HG03469 (cell line): ENCODE measurements around the gene IL3RA.
"Not testable (repeated sequence)": the region's sequence is repeated elsewhere in the genome, so short reads cannot be mapped to it uniquely, and the experiment has no call there.

Source experiments
- ATAC-seq: cut with Tn5 transposase; IDR thresholded peaks from one replicate; pipeline ENCODE4 v1.9.1; 2021; ENCODE audit warnings: mild to moderate bottlenecking, moderate library complexity, moderate number of reproducible peaks; ENCODE audit not compliant: unreplicated experiment

IL3RA gene

DNA sequence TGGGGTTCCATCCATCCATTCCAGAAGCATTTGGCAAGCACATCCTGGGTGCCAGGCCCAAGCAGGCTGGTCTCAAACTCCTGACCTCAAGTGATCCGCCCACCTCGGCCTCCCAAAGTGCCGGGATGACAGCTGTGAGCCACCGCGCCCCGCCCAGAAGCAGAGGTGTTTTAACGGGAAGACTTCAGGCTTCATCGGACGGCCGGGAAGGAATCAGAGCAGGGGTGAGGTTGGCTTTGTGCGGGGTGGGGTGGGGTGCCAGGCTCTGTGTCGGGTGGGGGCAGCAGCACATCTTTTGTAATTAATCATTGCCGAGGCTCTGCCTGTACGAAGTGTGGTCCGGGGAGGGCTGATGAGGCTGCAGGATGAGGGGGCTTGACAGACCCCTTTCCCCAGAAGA is 60.4 kb downstream of the IL3RA start:
- no peak for ATAC-seq

DNA sequence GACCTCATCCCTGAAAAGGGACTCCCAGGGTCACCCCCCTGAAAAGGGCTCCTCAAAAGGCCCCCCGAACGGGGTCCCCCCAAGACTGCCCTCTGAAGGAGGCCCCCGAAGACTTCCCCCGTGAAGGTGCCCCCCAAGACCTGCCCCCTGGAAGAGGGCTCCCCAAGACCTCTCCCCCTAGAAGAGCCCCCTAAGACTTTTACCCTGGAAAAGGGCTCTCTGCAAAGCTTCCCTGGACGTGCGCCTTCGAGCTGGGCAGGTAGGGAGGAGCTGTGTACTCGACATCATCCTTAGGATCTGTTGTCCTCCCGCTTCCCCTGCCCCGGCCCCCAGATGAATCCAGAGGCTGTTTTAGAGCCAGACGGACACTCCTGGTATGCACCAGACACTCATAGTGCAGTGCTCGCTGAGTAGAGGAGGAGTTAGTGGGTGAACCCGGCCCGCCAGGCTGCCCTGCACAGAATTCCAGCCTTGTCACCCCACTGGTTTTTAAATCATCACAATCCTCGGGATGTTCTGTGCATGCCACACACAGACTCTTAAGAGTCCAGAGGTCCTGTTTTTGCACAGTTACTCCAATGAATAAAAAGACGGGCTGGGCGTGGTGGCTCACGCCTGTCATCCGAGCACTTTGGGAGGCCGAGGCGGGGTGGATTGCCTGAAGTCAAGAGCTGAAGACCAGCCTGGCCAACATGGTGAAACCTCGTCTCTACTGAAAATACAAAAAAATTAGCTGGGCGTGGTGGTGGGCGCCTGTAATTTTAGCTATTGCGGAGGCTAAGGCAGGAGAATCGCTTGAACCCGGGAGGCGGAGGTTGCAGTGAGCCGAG is 61.1 kb downstream of the IL3RA start:
- no peak for ATAC-seq

DNA sequence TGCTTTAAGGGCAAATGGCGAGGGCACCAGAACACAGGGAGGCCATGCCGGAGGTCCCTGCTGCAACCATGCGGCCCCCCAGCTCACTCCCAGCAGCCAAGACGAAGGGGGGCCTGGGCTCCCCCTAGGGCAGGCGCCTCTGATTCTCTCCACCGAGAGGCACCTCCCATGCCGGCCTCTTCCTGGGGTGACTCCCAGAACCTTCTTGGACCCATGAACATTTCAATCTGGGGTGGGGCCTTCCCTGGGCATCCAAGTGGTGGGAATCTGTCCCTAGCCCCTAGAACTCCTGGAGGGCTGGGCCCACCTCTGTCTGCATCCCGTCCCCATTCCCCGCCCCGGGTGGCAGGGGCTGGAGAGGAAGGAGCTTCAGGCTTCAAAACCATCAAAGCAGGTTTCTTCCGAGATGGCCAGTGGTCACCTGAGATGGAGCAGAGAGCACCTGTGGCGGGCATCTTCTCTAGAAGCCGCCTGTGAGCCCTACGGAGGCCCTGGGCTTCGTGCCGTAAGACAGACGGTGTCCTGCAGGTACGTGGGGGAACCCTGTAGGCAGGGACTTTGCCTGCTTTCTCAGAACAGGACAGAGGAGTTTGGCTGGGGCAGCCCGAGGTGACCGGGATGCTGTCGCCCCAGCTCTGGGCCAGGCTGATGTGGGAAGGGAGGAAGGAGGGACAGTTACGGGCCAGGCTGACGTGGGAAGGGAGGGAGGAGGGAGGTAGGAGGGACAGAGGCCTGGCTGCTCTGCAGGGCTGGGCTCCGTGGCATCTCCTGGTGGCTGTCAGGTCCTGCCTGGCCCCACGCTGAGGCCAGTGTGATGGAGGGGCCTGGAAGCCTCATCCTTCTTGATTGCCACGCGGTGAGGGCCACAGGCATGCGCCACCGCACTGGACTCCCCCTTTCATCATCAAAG is 62.1 kb downstream of the IL3RA start:
- no peak for ATAC-seq

DNA sequence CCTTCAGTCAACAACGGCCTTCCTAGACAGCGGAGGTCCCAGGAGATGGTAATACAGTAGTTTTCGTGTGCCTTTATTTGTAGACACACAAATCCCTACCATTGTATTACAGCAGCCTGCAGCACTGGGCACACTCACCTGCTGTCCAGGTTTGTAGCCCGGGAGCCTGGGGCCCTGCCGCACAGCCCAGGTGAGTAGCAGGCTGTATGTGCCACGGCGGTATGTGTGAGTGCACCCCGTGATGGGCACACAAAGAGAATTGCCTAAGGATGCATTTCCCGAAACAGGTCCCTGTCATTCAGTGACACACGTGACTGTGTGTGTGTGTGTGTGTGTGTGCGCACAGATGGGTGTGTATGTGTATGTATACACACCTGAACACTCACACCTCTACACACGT is 63.5 kb downstream of the IL3RA start:
- ATAC-seq: no peak

DNA sequence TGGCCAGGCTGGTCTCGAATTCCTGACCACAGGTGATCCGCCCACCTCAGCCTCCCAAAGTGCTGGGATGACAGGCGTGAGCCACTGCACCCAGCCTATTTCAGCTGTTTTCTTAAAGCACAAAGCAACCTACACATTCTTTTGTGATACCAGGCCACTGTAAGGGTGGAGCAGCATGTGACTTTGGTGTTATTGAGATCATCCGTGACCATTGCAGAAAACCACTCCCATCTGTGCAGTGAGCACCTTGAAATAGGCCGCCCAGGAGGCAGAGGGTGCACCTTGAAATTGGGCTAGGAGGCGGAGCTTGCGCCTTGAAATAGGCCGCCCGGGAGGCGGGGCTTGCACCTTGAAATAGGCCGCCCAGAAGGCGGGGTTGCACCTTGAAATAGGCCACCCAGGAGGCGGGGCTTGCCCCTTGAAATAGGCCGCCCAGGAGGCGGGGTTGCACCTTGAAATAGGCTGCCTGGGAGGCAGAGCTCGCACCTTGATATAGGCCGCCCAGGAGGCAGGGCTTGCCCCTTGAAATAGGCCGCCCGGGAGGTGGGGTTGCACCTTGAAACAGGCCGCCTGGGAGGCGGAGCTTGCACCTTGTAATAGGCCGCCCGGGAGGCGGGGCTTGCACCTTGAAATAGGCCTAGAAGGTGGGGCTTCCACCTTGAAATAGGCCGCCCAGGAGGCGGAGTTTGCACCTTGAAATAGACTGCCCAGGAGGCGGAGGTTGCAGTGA is 64.3 kb downstream of the IL3RA start:
- no peak for ATAC-seq

DNA sequence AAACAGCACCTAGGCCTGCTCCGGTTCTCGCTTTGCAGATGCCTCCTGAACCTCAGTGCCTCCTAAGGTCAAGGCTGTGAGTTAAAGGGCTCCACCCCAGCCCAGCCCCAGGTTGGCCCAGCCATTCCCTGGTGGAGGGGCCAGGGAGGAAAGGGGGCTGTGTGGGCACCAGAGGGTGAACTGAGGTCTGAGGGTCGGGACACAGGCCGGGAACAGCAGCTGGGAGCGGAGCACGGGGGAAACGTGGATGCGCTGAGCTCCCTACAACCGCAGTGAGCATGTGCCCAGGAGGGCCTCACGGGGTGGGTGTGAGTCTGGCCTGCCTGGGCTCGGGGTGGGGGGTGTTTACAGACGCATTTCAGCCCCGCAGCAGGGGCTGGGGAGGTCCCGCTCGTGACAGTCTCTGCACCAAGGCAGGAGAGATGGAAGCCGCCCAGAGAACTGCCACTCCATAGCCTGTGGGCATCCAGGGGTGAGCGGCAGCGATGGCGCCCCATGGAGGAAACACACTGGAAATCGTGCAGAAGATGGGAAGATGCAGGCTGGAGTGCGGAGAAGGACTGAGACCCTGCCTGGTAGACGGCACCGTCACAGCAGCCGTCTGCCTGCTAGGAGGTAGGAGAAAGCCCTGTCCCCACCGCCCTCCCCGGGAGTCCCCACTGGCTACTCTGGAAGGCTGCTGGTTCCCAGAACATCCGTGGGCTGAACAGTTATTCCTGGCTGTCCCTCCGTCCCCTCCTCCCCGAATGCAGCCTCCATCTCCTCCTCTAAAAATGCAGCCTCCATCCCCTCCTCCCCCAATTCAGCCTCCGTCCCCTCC is 65.2 kb downstream of the IL3RA start:
- no peak for ATAC-seq

DNA sequence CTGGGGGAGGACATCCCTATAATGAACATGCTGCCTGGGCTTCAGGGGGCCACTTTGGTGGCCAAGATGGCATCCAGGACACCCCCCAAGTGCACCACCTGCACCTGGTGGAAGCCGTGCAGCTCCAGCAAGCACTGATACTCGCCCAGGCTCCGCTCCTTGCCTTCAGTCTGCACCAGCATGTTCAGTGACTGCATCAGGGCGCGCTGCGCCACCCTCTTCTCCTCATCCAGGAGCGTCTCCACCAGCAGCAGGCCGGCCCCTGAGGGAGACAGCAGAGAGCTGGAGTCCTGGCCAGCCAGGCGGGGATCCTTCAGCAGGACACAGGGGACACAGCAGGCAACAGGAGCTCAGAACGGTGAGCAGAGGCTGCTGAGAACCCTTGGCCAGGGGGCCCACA is 66.6 kb downstream of the IL3RA start:
- no peak for ATAC-seq

DNA sequence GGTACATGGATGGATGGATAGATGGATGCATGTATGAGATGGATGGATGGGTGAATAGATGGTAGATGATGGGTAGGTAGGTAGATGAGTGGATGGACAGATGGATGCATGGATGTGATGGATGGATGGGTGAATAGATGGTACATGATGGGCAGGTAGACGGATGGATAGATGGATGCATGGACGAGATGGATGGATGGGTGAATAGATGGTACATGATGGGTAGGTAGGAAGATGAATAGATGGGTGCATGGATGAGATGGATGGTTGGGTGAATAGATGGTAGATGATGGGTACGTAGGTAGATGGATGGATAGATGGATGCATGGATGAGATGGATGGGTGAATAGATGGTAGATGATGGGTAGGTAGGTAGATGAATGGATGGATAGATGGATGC is 67.3 kb downstream of the IL3RA start:
- ATAC-seq: not testable (repeated sequence)

DNA sequence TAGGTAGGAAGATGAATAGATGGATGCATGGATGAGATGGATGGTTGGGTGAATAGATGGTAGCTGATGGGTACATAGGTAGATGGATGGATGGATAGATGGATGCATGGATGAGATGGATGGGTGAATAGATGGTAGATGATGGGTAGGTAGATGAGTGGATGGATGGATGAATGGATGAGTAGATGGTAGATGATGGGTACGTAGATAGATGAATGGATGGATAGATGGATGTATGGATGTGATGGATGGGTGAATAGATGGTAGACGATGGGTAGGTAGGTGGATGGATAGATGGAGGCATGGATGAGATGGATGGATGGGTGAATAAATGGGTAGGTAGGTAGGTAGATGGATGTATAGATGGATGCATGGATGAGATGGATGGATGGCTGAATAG is 69.2 kb downstream of the IL3RA start:
- not testable (repeated sequence) for ATAC-seq

DNA sequence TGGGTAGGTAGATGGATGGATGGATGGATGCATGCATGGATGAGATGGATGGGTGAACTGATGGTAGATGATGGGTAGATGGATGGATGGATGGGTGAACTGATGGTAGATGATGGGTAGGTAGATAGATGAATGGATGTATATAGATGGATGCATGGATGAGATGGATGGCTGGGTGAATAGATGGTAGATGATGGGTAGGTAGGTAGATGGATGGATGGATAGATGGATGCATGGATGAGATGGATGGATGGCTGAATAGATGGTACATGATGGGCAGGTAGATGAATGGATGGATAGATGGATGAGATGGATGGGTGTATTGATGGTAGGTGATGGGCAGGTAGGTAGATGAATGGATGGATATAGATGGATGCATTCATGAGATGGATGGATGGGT is 70.5 kb downstream of the IL3RA start:
- ATAC-seq: no peak

DNA sequence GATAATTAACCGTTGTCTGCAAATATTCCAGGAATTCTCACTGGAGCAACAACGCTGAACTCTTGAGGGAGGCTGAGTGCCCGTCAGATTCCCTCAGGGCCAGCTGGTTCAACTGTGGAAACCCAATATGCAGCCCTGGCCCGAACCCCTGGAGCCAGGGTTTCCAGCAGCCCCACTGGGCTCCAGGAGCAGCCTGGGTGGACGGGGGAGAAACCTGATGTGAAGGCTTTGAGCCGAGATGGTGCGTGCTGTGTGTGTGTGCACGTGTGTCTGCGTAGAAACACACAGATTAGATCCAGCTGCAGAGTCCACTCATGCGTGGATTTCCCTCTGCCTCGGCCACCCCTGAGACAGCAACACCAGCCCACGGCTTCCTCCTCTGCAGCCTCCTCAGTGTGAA is 74.7 kb downstream of the IL3RA start:
- no peak for ATAC-seq

DNA sequence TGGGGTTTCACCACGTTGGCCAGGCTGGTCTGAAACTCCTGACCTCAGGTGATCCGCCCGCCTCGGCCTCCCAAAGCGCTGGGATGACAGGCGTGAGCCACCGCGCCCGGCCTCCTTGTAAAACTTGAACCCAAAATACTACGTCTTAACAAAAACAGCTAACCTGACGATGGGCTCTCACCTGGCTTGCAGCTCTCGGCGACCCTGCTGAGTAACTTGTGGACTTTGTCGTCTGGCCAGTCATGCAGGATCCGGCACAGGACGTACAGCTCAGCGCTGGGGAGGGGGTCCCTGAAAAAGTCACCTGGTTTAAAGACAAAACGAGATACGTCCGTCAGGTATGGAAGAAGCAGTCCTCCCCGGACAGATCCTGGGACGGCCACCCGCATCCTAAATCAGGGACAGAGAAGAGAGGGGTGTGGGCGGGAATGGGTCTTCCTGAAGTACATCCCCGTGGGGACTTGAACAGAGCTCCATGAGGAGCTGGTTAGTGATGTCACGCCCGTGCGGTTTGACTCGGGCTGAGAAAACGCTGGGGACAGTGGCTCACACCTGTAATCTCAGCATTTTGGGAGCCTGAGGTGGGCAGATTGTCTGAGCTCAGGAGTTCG is 76.1 kb downstream of the IL3RA start:
- ATAC-seq: no peak

DNA sequence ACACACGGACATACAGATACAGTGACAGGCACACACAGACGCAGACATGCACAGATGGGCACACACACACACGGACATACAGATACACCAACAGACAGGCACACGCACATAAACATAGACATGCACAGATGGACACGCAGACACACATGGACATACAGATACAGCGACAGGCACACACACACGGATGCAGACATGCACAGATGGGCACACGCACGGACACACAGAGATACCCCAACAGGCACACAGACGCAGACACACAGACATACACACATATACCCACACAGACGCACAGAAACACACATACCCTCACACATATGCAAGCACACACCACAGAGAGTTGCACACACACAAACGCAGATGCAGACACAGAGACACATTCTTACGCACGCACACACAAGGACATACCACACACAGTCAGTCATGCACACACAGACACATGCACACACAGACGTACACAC is 79.8 kb downstream of the IL3RA start:
- ATAC-seq: no peak

DNA sequence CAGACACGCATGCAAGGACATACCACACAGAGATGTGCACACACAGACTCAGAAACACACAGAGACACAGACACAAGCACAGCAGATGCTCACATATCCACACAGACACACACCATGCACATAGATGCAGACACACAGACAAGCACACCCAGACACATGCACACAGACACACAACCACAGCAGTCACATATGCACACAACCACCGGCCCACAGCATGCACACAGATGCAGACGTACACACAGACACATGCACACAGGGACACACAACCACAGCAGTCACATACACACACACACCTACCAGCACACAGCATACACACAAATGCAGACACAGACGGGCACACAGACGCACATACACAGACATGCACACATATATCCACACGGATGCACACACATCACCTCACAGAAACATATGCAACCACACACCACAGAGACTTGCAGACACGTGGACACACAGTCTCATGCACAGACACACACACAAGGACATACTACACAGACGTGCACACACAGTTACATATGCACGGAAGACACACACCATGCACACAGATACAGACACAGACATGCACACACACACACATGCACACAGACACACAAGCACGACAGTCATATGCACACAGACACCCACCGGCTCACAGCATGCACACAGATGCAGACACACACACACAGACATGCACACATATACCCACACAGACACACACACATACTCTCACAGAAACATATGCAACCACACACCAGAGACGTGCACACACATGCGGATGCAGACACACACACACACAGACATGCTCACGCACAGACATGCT is 80.6 kb downstream of the IL3RA start:
- ATAC-seq: no peak

DNA sequence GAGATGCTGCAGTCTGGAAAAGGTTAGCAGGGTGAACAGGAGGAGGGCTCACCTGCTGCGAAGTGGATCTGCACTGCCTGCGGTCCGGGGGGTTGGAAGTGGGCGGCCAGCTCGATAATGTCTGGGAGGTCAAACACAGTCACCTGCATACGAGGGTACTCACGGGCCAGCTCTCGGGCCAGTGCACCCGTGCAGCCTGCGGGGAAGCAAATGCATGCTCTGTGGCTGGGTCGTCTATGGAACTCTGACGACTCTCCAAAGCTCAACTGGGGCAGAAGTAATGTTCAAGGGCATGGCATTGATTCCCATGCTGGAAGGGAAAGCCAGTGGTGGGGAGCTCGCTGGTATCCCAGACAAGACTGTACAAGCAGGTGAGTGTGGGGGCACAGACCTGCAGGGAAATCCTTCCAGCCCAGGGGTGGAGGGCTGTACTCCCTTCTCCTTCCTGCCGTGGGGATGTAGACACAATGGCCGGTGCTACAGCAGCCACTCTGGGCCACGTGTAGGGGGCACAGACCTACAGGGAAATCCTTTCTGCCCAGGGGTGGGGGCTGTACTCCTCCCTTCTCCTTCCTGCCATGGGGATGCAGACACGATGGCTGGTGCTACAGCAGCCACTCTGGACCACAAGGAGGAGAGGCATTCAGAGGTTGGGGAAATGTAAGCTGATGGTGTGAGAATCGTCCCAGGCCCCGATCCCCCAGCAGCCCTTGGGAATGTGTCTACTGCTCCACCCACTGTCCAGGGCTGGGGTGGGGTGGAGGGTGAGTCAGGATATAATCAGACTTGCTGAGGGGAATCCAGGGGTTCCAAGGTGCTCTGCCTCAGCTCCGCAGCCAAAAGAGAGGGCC is 81.6 kb downstream of the IL3RA start:
- ATAC-seq: no peak

DNA sequence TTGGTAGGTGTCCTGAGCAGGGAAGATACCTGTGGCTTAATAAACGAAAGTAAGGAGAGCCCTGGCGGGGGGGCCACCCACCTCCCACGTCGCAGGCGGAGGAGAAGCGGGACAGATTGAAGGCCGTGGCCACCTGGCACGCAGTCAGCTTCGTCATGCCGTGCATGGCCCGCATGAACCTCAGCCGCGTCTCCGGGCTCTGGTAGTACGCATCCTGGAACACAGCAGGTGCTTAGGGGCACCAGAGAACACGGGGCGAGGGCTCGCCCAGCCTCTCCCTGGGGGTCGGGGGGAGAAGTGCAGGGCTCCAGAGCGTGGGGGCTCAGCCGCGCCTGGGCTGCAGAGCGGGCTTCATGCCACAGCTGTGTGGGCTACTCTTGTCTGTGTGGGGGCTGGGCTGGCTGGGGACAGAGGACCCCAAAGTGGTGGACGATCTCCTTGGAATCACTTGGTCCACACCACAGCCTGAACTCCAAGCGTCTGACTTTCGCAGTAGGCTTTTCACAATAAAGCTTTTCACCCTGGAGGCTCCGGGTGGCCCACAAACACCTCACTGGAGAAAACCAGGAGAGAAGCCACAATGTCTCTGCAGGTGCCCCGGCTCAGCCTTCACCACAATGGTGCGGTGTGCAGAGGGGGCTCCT is 82.4 kb downstream of the IL3RA start:
- ATAC-seq: no peak

DNA sequence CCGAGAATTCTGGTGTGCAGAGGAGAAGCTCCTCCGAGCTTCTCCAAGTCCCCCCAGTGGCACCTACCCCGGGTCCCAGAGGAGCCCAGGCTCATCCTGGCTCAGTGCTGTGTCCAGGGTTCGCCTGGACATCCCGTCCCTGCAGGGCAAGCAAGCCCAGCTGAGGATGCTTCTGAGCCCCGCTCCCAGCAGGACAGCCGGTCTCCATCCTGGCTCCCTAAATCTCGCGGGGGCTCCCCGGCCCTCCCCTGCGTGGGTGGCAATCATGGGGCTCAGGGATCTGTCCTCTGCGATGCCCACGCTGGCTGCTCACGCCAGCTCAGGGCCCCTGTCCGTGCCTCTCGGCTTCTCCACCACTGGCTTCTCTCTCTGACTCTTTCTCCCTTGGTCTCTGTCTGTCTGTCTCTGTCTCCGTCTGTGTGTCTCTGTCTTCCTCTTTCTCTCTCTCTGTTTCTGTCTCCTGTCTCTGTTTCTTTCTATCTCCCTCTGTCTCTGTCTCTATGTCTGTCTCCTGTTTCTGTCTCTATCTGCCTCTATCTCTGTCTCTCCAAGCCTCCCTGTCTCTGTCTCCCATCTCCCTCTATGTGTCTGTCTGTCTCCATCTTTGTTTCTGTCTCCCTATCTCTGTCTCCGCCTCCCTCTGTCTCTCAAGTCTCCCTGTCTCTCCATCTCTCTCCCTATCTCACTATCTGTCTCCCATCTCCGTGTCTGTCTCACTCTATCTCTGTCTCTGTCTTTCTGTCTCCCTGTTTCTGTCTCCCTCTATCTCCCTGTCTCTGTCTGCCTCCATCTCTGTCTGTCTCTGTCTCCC is 83.2 kb downstream of the IL3RA start:
- ATAC-seq: no peak
